Large intestine (tissue), 3 donors: Measurements from ENCODE around the gene JAKMIP2. TPM values are rescaled to one million over a fixed set of nuclear protein-coding genes. Genes with fewer than 3 reads are reported as not detected.
"Not testable (repeated sequence)": the region's sequence is repeated elsewhere in the genome, so short reads cannot be mapped to it uniquely, and the experiment has no call there.

ENCODE experiments used
- DNase-seq, 2 donors: peaks; one replicate each; pipeline versions ENCODE4 v3.0.0 to v3.0.0-alpha.2; 2013
- H3K27ac ChIP-seq: one replicate; pipeline ENCODE4 v1.5.1; 2013; ENCODE audit warnings: low read length
- H3K27me3 ChIP-seq: 2 replicates; pipeline ENCODE4 v1.6.1; 2013; ENCODE audit warnings: low read length; ENCODE audit not compliant: control insufficient read depth, insufficient read depth
- H3K36me3 ChIP-seq: 2 replicates; pipeline ENCODE4 v1.6.1; 2013; ENCODE audit warnings: low read length; ENCODE audit not compliant: control insufficient read depth, insufficient read depth
- H3K4me1 ChIP-seq: one replicate; pipeline ENCODE4 v1.6.1; 2013; ENCODE audit warnings: low read length; ENCODE audit not compliant: control insufficient read depth, insufficient read depth
- H3K4me3 ChIP-seq: one replicate; pipeline ENCODE4 v1.5.1; 2013; ENCODE audit warnings: low read length
- H3K9me3 ChIP-seq: one replicate; pipeline ENCODE4 v1.6.1; 2013; ENCODE audit warnings: mild to moderate bottlenecking, low read depth, low read length, moderate library complexity; ENCODE audit not compliant: control insufficient read depth
- WGBS: methylation state at CpG from one replicate; pipeline ENCODE4 v1.1.5; 2013; ENCODE audit warnings: low lambda C conversion rate; ENCODE audit not compliant: insufficient coverage; 5-methylcytosine and 5-hydroxymethylcytosine counted together
- polyA plus RNA-seq: library from polyadenylated mRNA; unstranded; fragments of 120-200 nt; gene quantifications from one replicate; pipeline ENCODE4 v1.2.1, GENCODE V29; 2013

Gene JAKMIP2
- polyA plus RNA-seq, 1 donor, result 3.1 TPM

DNA sequence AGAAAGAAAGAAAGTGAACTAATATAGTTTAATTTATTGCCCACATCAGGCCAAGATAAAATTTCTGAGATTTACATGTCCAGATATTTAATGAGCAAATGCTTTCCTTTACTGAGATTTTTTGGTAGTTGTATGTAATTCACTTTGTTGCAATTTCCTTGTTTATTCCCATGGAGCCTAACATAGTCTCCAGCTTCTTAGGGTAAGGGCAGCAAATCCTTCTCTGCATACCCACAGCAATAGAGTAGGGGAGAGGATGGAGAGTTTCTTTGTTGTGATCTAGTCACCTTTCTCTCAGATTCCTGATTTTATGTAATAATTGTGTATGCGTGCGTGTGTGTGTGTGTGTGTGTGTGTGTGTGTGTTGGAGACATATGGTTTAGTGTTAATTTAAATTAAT, 221.1 kb downstream of the JAKMIP2 start:
- WGBS, result no CpG with 5 or more reads among the region's 2 CpGs
- H3K27ac ChIP-seq, result no peak overlapping the region
- no peaks in the 10 kb centered on the region for H3K9me3 ChIP-seq
- peaks cover 6% of the 10 kb centered on the region for H3K27me3 ChIP-seq
- no peak overlapping the region for H3K4me3 ChIP-seq
- no peaks in the 10 kb centered on the region for H3K36me3 ChIP-seq
- no peaks in the 10 kb centered on the region for H3K4me1 ChIP-seq
- no peak for DNase-seq

DNA sequence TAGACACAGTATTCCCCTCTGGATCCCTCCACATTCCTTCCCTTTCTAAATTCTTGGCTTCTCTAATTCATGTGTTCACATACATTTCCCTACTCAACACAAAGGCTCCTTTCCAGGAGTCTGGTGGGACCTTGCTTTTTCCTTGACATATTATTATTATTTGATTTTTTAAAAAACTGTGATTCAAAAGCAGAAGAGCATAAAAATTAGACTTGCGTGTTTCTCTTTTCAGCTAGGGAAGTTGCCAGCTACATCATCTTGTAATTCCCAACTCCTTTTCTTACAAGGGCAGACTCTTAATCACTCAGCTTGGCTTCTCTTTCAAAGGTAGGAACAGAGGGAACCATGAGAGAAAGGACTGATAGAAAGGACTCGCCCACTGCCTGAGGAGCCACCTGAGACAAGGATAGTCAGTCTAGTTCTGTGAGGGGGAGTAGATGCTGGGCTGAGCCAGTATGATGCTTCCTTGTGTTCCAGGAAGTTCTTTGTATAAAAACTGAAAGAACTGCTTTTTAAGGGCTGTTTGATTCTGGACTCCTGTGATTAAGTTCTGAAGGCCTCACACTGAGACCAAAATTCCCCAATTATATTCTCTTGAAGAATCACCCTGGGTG, 221.7 kb downstream of the JAKMIP2 start:
- H3K27ac ChIP-seq, result no peak overlapping the region
- no peak for DNase-seq
- H3K9me3 ChIP-seq, result no peaks in the 10 kb centered on the region
- H3K4me1 ChIP-seq, result no peaks in the 10 kb centered on the region
- peaks cover 6% of the 10 kb centered on the region for H3K27me3 ChIP-seq
- no peaks in the 10 kb centered on the region for H3K36me3 ChIP-seq
- WGBS, result 100% methylated on average over 1 of the region's 2 CpGs
- H3K4me3 ChIP-seq, result no peak overlapping the region

DNA sequence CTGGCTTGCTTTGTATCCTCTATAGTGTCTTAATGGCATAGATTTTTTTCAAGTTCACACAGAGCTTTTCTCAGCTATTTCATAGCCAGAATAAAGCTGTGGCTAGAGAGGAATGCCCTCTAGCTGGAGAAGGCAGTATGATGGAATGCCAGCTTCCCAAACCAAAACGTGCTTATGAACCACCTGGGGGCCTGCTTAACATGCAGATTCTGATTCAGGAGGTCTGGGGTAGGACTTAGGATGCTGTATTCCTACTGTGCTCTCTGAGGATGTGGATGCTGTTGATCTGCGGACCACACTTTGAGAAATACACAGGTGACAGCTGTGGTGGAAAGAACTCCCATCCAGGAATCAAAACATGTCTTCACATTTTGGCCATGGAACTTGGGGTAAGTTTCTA, 222.8 kb downstream of the JAKMIP2 start:
- no peak overlapping the region for H3K4me3 ChIP-seq

DNA sequence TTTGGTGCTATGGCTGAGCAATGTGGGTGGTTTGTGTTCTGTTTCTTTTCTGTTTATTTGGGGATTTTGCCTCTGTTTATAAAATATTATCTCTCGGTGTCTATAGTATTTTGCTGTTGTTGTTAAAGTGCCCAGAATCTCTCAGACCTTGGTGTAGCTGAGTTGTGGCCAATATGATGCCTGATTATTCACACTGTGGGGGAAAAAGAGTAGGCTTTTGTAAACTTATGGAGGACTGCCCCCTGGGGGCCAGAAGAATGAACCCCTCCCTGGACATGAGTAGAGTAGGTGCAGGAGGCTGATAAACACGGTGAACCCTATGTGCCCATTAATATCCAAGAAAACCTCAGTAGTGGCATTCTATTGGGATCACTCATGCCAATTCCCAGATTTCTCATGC, 223.7 kb downstream of the JAKMIP2 start:
- peak in 1 of 2 donors; percentile 22 for DNase-seq
- no peak overlapping the region for H3K4me3 ChIP-seq
- WGBS, result no CpG with 5 or more reads among the region's 2 CpGs
- H3K27me3 ChIP-seq, result peaks cover 6% of the 10 kb centered on the region
- no peaks in the 10 kb centered on the region for H3K9me3 ChIP-seq
- peaks cover 6% of the 10 kb centered on the region for H3K4me1 ChIP-seq
- no peaks in the 10 kb centered on the region for H3K36me3 ChIP-seq
- no peak overlapping the region for H3K27ac ChIP-seq

More for the DNA sequence above, 222.8 kb downstream of the JAKMIP2 start:
- no peak for DNase-seq
- peaks cover 6% of the 10 kb centered on the region for H3K27me3 ChIP-seq
- H3K9me3 ChIP-seq, result no peaks in the 10 kb centered on the region
- H3K36me3 ChIP-seq, result no peaks in the 10 kb centered on the region
- H3K27ac ChIP-seq, result no peak overlapping the region
- H3K4me1 ChIP-seq, result peaks cover 6% of the 10 kb centered on the region
- WGBS, result no CpG with 5 or more reads among the region's 2 CpGs

DNA sequence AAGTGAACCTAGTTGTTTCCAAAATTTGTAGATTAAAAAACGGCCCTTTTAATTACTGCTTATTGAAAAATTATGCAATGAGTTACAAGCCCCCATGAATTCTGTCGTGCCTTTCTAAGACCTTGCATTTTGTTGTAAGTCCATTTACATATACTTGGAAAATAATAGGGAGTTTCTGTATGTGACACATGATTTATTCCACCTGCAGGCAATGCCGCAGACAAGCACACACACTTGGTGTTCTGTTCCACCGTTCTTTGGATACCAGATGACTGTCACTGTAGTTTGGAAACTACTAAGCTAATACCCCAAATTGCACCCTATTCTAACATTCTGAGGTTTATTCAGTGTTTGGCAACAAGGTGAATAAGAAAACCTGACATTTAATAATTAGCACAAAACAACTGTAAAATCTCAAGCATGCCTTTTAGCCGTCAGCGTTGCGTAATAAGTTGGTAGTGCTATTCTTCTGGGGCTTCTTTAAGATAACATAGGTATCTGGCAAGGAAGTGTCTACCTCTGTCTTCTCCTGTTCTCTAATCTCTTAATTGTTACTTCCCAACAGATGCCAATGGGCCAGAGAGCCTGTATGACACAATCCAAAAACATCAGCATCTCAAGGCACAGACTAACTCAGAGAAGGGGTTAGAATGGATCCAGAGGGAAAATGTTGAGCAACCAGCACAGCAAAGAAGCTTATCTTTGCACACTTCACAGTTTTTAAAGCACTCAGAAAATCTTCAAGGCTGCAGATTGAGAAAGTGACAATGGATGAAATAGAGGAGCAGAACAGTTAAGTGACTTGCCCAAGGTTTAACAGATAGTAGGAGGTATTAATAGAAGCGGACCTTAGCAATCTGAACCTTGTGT, 224.4 kb downstream of the JAKMIP2 start:
- Histone ChIP-seq H3K4me3 (no peak overlapping the region), H3K4me1 (peaks cover 6% of the 10 kb centered on the region), H3K9me3 (no peaks in the 10 kb centered on the region), H3K36me3 (no peaks in the 10 kb centered on the region), H3K27me3 (peaks cover 6% of the 10 kb centered on the region), H3K27ac (no peak overlapping the region)
- no CpG with 5 or more reads among the region's 8 CpGs for WGBS
- DNase-seq, result no peak

DNA sequence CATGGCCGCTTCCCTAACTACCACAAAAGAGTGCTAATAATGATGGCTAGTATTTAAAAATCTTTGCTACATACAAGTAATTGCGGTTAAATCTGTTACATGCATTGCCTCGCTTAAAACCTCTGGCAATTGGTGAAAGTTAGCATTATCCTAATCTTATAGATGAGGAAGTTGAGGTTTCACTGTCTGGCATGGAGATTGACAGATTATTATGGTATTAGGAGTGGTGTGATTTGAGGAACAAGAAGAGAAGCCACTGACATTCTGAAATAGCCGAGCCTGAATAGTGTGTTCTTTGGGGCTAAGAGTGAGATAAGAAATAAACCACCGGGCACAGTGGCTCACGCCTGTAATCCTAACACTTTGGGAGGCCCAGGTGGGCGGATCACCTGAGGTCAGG, 227.4 kb downstream of the JAKMIP2 start:
- no peaks in the 10 kb centered on the region for H3K36me3 ChIP-seq
- peaks cover 6% of the 10 kb centered on the region for H3K4me1 ChIP-seq
- H3K9me3 ChIP-seq, result no peaks in the 10 kb centered on the region
- peak overlapping the region; percentile 60 for H3K27ac ChIP-seq
- DNase-seq, result no peak
- 70% methylated on average over 2 of the region's 7 CpGs for WGBS
- peaks cover 4% of the 10 kb centered on the region for H3K27me3 ChIP-seq
- no peak overlapping the region for H3K4me3 ChIP-seq

DNA sequence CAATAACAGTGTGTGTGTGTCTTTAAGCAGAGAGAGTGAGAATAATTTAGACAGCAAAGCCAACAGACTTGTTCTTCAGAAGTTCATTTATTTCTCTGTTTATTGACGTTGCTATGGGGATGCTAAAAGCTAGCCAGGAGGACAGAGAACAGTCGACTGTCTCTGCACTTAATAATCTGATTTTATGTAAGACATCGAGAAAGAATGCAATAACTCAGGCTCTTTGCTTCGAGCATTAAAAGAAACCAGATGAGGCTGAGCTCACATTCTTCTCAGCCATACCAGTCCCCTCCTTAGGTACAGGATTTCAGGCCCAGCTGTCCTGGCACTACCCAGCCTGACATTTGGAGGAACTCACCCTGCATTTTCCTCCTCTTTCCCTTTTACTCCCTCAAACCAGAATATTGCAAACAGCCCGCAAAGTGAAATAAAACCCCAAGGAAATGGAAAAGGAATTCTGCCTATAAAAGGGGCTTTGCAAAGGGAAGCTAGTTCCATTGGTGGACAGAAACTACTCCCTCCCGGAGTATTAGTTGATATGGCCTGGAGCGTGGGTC, 228.2 kb downstream of the JAKMIP2 start:
- peak; percentile 42 to 73 for DNase-seq
- WGBS, result 43% methylated on average over 2 of the region's 7 CpGs
- H3K36me3 ChIP-seq, result no peaks in the 10 kb centered on the region
- H3K9me3 ChIP-seq, result no peaks in the 10 kb centered on the region
- peaks cover 6% of the 10 kb centered on the region for H3K4me1 ChIP-seq
- no peak overlapping the region for H3K4me3 ChIP-seq
- no peaks in the 10 kb centered on the region for H3K27me3 ChIP-seq
- peak overlapping the region; percentile 60 for H3K27ac ChIP-seq

DNA sequence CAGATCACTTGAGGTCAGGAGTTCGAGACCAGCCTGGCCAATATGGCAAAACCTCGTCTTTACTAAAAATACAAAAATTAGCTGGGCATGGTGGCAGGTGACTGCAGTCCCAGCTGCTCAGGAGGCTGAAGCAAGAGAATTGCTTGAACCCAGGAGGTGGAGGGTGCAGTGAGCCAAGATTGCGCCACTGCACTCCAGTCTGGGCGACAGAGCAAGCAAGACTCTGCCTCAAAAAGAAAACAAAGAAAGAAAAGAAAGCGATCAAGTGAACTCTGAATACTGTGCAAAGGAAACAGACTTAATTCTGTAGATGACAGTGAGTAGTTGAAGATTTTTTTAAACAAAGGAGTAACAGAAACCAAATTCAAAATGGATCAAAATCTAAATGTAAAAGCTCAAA, 228.7 kb downstream of the JAKMIP2 start:
- not testable (repeated sequence) for H3K4me1 ChIP-seq, H3K27me3 ChIP-seq, H3K4me3 ChIP-seq, H3K36me3 ChIP-seq, H3K9me3 ChIP-seq, DNase-seq
- 58% methylated on average over 3 of the region's 5 CpGs for WGBS
- peak overlapping the region; percentile 60 for H3K27ac ChIP-seq

DNA sequence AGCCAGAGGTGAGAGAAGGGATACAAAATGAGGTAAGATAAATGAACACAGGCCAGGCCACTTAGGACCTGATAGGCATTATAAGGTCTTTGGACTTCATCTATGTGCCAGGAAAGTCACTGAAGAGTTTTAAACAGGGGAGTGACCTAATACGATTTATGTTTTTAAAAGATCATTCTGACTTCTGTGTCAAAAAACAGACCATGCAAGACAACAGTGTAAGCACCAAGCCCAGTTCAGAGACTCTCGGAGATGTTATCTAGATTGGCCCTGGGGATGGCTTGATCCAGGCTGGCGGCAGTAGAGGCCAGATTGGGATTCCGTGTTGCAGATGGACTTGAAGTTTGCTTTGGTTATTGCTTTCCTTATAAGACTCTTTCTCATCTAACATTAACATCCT, 229.6 kb downstream of the JAKMIP2 start:
- Histone ChIP-seq H3K27me3 (no peaks in the 10 kb centered on the region), H3K9me3 (no peaks in the 10 kb centered on the region), H3K27ac (no peak overlapping the region), H3K4me3 (no peak overlapping the region), H3K4me1 (peaks cover 6% of the 10 kb centered on the region), H3K36me3 (no peaks in the 10 kb centered on the region)
- DNase-seq, result no peak
- no CpG with 5 or more reads among the region's 4 CpGs for WGBS

DNA sequence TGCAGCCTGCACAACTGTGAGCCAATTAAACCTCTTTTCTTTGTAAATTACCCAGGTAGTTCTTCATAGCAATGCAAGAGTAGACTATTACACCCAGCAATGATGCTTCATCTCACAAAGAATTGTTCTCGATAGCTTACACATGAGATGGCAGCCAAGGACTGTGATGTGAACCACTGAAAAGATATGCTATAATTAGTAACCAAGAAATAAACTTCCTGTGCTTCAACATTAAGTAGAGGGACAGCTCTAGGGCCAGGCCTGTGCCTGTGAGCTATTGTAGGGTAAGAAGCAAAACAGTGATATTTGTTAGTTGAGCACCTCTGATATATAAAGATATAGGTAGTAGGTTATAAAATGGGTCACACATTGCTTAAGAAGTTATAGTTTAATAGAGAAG, 230.9 kb downstream of the JAKMIP2 start:
- H3K9me3 ChIP-seq, result no peaks in the 10 kb centered on the region
- no peak for DNase-seq
- 100% methylated on average over 1 of the region's 1 CpG for WGBS
- H3K27ac ChIP-seq, result no peak overlapping the region
- H3K4me3 ChIP-seq, result no peak overlapping the region
- H3K36me3 ChIP-seq, result no peaks in the 10 kb centered on the region
- peaks cover 6% of the 10 kb centered on the region for H3K4me1 ChIP-seq
- no peaks in the 10 kb centered on the region for H3K27me3 ChIP-seq
